ENCODE results near the gene SART3. TPM values are rescaled to one million over a fixed set of nuclear protein-coding genes. Genes with fewer than 3 reads are reported as not detected.

SART3 gene
- total and polyA plus RNA-seq, 2 of the 4 experiments (the other 2 are of a cell fraction), result 22.6 to 37.8 TPM

- ChIA-PET CTCF (no interaction called here), POLR2A (ENCODE audit: unreplicated experiment) (no interaction called here)
- dilution Hi-C loops (cut with HindIII; ENCODE audit: low sequenced_read_pairs, unreplicated experiment), result no loop called here
- Histone ChIP-seq H2AK9ac (replicated peaks; ENCODE audit: low read depth, low read length, poor library complexity) (no peak overlapping the region), H3K4me3 (ENCODE audit: insufficient read depth, low read depth, low read length) (no peak overlapping the region), H3K18ac (ENCODE audit: low read depth, low read length) (no peak overlapping the region), H3K9me3 (ENCODE audit: control insufficient read depth, insufficient read depth, low read length) (no peaks in the 10 kb centered on the region), H2BK120ac (ENCODE audit: low read depth, low read length) (0 out of 2 replicates have a peak overlapping the region, but pooled peaks have one; percentile 35), H3K9me1 (ENCODE audit: insufficient read depth, low read length) (no peaks in the 10 kb centered on the region; the same call in none of the 2 replicates), H3K9ac (ENCODE audit: low read depth, low read length) (no peak overlapping the region), H3K23ac (ENCODE audit: low read depth, low read length) (no peak overlapping the region), H3K79me1 (ENCODE audit: low read depth in 1 of 2, low read length in 2 of 2) (no peaks in the 10 kb centered on the region), H2AK5ac (ENCODE audit: low read depth, low read length) (peak overlapping the region; percentile 20; the same call in 1 of the 2 replicates), H4K8ac (ENCODE audit: low read depth in 2 of 2, low read length in 2 of 2) (no peak overlapping the region), H4K91ac (ENCODE audit: insufficient read depth, low read depth, low read length) (no peak overlapping the region), H2BK5ac (ENCODE audit: low read depth, low read length, poor library complexity, severe bottlenecking) (peak overlapping the region; percentile 24), H3K4me1 (ENCODE audit: control insufficient read depth, insufficient read depth, low read length) (peaks cover 3% of the 10 kb centered on the region; the same call in 1 of the 2 replicates), H3K14ac (replicated peaks; ENCODE audit: low read depth, low read length) (no peak overlapping the region), H2AFZ (replicated peaks; ENCODE audit: low read length, poor library complexity) (peak overlapping the region; percentile 43), H4K5ac (ENCODE audit: low read depth, low read length) (no peak overlapping the region), H3K4me2 (ENCODE audit: low read depth, low read length) (no peak overlapping the region), H2BK20ac (ENCODE audit: low read depth, low read length) (no peak overlapping the region), H3K56ac (ENCODE audit: extremely low read depth, insufficient read depth, low read length) (no peak overlapping the region), H3K27me3 (ENCODE audit: control insufficient read depth, insufficient read depth, low read length) (no peaks in the 10 kb centered on the region), H3K4ac (ENCODE audit: low read depth, low read length) (0 out of 2 replicates have a peak overlapping the region, but pooled peaks have one; percentile 22), H4K20me1 (ENCODE audit: insufficient read depth, low read length) (no peaks in the 10 kb centered on the region), H2BK15ac (ENCODE audit: low read depth, low read length) (peak overlapping the region; percentile 28; the same call in 1 of the 3 replicates), H3K27ac (ENCODE audit: insufficient read depth, low read length) (no peak overlapping the region), H3K36me3 (ENCODE audit: control insufficient read depth, insufficient read depth, low read length) (no peaks in the 10 kb centered on the region)
- TF ChIP-seq FOS (IDR thresholded peaks at IDR 0.05; ENCODE audit: low read depth, low read length) (no peak), SMC3 (IDR thresholded peaks at IDR 0.05; ENCODE audit: low read depth, low read length) (no peak), MXI1 (IDR thresholded peaks at IDR 0.05; ENCODE audit: borderline replicate concordance, low read depth, low read length) (no peak), CTCF (conservative IDR thresholded peaks at IDR 0.05; ENCODE audit: low read depth, low read length) (no peak), ELK1 (IDR thresholded peaks at IDR 0.05; ENCODE audit: borderline replicate concordance, low read depth, low read length) (no peak), USF2 (IDR thresholded peaks at IDR 0.05; ENCODE audit: low read depth, low read length) (no peak), RCOR1 (IDR thresholded peaks at IDR 0.05; ENCODE audit: insufficient replicate concordance, low read length) (no peak), RFX5 (IDR thresholded peaks at IDR 0.05; ENCODE audit: low read depth, low read length) (no peak), RAD21 (IDR thresholded peaks at IDR 0.05; ENCODE audit: low read length) (no peak), NFE2L2 (IDR thresholded peaks at IDR 0.05; ENCODE audit: low read depth, low read length) (no peak), MAZ (IDR thresholded peaks at IDR 0.05; ENCODE audit: borderline replicate concordance, low read depth, low read length) (no peak), POLR2A (IDR thresholded peaks at IDR 0.05; ENCODE audit: low read depth, low read length) (no peak)
- in situ Hi-C loops (cut with MboI; ENCODE audit: low sequenced_read_pairs), result no loop called here
- WGBS, 2 experiments (ENCODE audit: extremely low coverage in 2 of 2, insufficient read length in 1 of 2), result 91% methylated on average over 2 of the region's 3 CpGs; no CpG with 5 or more reads in 1 of the 2 experiments
- intact Hi-C loops (cut with micrococcal nuclease), result no loop called here
- DNase-seq (no peak), ATAC-seq (ENCODE audit: low read depth) (no peak)
- no TSS peak for BruUV-seq (replicated peaks)
Observed at GRCh38 chr12:108578813-108579212, 17.8 kb upstream of the SART3 start.

All from IMR-90 (cell line).